GM21381 (cell line): ENCODE results near the gene CHMP6.

Source experiments
- ATAC-seq: cut with Tn5 transposase; IDR thresholded peaks from one replicate; pipeline ENCODE4 v1.9.1; 2021; ENCODE audit warnings: mild to moderate bottlenecking, moderate library complexity; ENCODE audit not compliant: unreplicated experiment

CHMP6 gene

GRCh38 chr17:80992077-80992947, 671 bp downstream of the CHMP6 start:
- peak; percentile 25 for ATAC-seq

DNA sequence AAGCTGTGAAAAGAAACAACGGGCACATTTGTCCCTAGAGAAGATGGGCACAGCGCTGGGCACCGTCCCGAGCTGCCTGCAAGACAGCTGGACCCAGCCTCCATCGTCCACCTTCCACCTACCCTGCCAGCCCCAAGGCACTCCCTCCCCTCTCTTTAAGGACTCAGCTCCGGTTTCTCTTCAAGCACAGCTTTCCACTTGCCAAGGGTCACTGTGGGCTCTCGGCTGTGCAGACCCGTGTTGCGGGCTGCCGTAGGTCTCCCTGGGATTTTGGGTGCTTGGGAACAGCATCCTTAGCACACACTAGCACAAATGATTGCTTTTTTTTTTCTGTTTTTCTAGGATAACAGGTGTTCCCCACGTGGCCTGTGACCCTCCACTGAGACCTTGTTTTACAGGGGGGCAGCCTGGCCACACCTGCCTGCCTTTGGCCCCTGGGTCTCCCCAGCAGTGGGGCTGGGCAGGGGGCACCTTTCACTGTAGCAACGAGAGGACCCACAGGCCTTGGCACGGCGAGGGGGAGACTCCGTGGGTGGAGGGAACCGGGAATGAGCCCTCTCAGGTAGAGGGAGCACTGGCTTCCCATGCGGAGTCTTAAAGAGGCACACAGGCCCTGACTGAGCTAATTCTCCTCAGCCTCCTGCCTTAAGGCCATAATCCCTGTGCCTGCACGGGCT, 1.4 kb downstream of the CHMP6 start:
- ATAC-seq: no peak

DNA sequence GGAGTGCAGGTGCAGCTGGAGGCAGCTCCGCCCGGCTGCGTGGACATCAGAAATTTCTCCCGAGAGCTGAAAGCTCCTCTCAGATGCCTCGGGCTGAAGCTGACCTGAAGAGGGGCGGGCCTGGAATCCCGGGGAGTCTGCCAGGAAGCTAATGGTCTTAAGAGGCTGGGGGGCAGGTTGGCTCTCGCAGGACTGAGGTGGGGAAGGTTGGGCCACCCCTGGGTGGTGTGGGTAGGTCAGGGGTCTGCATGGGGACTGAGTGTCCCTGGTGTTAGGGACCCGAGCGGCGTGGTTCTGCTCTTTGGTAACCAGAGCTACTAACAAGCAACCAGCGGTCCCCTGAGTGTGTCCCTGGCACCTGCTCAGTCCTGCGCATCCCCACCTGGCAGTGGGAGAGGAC, 3.5 kb downstream of the CHMP6 start:
- ATAC-seq: no peak

- no peak for ATAC-seq
Observed at GRCh38 chr17:80996422-80997305, 5.0 kb downstream of the CHMP6 start.

- ATAC-seq: no peak
Observed at GRCh38 chr17:80997424-80998117, 5.9 kb downstream of the CHMP6 start.

DNA sequence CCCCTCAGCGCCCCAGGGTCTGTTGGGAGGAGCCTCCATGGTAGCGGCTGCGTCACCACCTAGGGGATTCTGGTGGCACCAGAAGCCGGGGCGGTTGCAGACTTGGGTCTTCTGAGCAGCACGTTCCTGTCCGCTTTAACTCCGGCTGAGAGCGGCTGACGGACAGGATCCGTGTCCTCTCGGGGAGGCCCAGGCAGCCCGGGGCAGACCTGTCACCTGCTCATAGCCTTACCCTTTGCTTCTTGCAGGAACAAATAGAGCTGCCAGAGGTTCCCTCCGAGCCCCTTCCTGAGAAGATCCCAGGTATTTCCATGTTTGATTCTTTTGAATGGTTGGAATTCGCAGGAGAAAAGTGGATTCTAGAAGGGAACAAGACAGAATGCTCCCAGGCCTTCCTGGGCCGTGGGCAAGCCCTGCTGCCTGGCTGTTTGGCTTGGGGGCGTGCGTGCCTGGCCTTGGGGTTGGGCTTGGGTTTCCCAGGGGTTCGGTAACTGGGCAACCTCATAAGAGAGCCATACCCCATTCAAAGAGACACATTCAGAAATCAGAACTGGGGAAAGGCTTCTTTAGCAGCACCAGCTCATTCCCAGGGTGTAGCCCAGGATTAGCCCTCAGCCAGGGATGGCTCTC, 6.6 kb downstream of the CHMP6 start:
- ATAC-seq: no peak

DNA sequence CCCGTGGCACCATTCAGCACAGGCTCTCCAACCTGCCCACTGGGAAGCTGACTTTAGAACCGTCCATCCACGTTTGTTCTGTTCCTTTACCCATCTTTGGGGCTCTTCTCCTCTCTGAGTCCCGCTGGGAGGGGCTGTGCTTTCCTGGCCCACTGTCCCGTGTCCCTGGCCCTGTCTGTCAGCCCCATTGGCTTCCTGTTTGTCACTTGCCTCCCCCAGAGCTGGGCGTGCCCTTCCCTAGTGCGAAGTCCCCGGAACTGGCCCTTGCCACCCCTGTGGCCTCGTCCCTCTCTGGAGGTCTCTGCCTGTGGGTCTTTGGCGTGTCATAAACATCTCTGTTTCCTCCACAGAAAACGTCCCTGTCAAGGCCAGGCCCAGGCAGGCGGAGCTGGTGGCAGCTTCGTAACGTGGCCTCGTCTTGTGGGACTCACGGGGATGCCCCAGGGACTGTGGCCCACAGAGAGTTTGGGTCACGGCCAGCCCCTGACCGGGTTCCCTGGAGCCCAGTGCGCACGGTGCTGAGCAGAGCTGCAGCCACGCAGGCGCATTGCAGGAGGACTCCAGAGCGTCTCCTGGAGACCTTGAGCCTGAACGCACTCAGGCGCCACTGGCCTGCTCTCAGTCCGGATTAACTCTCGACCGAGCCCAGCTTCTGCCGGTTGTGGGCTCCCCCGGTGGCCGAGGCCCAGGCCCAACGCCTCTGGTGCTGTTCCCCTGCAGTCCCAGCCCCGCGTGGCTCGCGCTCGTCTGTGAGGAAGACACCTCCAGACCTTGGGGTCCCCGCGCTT, 7.3 kb downstream of the CHMP6 start:
- ATAC-seq: no peak

- no peak for ATAC-seq
Observed at GRCh38 chr17:80999536-81000333, 8.1 kb downstream of the CHMP6 start.

DNA sequence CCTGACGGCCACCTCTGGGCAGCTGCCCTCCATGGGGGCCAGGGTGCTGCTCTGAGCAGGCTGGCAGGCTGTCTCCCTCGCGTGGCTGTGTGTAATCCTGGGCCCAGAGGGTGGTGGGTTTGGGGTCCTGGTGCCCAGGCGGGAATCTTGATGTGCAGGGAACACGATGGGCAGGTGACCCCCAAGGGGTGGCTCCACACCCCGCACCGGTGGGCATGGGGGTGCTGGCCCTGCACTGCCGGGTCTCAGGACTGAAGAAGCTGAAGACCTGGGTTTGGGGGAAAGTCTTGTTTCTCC, 8.6 kb downstream of the CHMP6 start:
- no peak for ATAC-seq

DNA sequence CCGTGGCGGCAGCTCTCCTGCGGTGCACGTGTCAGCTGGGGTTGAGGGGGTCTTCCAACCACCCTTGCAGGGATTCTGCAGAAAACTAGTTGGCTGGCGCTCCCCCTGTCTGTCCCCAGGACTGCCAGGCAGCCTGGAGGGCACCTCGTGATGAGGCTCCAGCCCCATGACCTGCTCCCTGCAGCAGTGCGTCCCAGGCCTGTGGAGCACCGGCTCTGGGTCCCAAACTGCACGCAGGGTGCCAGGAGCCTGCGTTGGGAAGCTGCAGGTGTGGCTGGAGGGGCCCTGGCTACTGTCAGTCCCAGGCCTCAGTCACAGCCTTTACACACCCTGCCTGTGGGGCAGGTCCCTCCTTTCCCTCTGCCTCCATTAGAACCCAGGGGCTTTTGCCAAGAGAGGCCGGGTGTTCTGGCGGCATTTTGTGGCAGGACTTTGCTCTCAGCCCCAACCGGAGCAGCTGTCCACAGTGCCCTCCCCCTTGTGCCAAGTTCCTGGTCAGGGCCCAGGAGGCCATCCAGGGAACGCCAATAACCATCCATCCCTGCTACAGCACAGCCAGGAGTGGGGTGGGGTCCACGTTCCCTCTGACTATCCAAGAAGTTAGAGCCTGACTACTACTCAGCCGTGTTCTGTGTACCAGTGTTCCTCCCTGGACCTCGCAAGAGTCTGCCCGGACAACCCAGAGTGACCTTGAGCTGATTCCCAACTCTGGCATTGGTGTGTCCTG, 9.2 kb downstream of the CHMP6 start:
- no peak for ATAC-seq

- ATAC-seq: no peak
Observed at GRCh38 chr17:81002013-81002384, 10.4 kb downstream of the CHMP6 start.

DNA sequence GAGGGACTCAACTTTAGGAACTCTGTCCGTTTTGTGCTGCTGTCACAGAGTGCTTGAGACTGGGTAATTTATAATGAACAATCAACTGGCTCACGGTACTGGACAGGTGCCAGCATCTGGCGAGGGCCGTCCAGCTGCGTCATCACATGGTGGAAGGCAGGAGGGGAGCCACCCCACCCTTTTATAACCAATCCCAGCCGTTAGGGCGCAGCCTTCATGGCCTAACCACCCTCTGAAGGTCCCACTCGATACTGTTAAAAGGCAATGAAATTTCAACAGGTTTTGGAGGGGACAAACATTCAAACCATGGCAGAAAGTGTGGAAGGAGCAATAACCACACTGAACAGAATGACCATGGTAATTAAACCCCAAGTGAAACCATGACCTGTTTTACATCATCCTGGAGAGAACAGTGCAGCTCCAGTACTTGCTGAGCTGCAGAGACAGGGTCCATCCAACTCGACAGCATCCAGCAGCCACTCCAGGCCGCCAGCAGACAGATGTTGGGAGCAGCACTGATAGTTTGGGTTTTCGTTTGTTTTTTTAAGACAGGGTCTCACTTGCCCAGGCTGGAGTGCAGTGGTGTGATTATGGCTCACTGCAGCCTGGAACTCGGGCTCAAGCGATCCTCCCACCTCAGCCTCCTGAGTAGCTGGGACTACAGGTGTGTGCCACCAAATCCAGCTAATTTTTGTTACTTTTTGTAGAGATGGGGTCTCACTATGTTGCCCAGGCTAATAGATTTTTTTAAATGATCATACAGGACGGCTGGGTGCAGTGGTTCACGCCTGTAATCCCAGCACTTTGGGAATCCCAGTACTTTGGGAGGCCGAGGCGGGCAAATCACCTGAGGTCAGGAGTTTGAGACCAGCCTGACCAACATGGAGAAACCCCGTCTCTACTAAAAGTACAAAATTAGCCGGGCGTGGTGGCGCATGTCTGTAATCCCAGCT, 11.0 kb downstream of the CHMP6 start:
- no peak for ATAC-seq

DNA sequence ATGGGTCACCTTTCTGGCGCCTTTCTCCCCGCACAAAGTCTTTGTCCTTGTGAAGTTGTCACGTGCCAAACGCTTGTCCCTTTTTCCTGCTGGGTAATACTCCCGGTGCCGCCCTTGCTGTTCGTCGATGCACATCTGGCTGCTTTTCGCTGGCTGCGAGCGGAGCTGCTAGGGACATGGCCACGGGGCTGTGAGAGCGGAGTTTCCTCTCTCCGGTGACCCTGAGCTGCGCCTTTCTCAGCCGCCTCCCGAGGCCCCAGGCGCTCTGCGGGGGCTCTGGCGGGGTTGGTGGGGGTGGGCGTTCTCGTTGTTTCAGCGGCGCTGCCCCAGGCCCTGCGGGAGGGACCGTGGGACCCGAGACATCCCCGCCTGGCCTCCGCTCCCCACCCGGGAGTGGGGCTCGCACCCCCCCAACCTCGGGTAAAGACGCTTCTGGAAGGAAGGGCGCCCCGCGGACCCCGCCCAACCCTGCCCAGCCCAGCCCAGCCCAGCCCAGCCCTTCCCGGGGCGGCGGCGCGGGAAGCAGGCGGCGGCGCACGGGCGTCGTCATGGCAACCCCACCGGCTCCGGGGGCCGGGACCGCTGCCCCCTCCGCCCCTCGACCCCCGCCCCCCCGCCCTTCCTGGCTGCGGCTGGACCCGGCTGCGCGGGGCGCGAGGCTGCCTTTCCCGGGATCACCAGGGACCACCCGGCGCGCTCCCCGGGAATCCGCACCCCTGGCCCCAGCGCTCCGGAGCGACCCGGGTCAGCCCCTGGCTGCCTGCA, 12.3 kb downstream of the CHMP6 start:
- ATAC-seq: no peak

DNA sequence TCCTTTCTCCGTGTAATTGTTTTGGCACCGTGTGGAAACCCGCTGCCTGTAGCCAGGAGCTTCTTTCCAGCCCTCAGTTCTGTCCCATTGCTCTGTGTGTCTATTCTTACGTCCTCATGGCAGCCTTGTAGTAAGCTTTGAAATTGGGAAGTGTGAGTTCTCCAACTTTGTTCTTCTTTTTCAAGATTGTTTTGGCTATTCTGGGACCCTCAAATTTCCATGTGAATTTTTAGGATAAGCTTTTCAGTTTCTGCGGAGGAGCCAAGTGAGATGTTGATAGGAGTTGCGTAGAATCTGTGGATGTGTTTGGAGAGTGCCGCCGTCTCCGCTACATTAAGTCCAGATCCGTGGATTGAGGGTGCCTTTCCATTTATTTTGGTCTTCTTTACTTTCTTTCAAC, 15.2 kb downstream of the CHMP6 start:
- no peak for ATAC-seq

GRCh38 chr17:81008140-81008539, 16.5 kb downstream of the CHMP6 start:
- no peak for ATAC-seq

DNA sequence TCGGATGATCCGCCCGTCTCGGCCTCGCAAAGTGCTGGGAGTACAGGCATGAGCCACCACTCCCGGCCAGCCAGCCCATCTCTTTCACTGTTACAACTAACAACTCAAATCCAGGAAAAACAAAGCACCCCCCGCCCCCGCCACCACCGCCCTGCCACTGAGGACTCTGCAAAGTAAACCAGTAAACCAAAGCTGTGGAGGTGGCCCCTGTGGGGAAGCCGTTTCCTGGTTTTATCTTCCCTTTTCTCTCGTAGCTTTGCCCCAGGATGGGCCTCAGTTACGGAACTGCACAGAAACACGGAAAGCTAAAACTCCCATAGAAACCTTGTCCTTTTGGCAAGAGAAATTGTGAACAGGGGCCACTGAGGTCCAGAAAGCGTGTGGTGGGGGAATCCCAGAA, 17.5 kb downstream of the CHMP6 start:
- no peak for ATAC-seq

DNA sequence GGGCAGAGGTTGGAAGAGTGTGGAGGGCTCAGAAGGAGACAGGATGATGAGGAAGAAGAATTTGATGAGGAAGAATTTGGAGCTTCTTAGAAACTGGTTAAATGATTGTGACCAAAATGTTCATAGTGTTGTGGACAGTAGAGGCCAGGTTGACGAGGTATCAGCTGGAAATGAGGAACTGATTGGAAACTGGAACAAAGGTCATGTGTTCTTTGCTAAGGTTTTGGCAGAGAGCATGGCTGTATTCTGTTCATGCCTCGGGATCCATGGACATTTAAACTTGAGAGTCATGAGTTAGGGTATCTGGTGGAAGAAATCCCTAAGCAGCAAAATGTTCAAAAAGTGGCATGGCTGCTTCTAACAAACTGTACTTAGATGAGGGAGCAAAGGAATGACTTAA, 19.3 kb downstream of the CHMP6 start:
- no peak for ATAC-seq
